Measurements from ENCODE around the gene INS. TPM values are rescaled to one million over a fixed set of nuclear protein-coding genes. Genes with fewer than 3 reads are reported as not detected.
A peak's percentile ranks its signal among the peaks of the same experiment; 100 is the strongest.

INS gene
- total and polyA plus RNA-seq, 2 of the 4 experiments (the other 2 are of a cell fraction) = not detected

- ChIA-PET POLR2A (ENCODE audit: unreplicated experiment) (interaction anchor here (0.6 kb wide), 1 partner anchor 101 kb away, joined by 15 read pairs; no protein-coding TSS in a partner anchor), CTCF (interaction anchor here (0.6 kb wide), 1 partner anchor 10 kb away, joined by 5 read pairs; no protein-coding TSS in a partner anchor)
- peak overlapping the region; percentile 49 for H3K9ac ChIP-seq (ENCODE audit: low read depth, low read length)
- peak overlapping the region; percentile 40; the same call in 1 of the 2 replicates for H2BK120ac ChIP-seq (ENCODE audit: low read depth, low read length)
- H3K4me1 ChIP-seq (ENCODE audit: control insufficient read depth, insufficient read depth, low read length) = peaks cover 2% of the 10 kb centered on the region
- no peaks in the 10 kb centered on the region for H3K9me1 ChIP-seq (ENCODE audit: insufficient read depth, low read length)
- H2BK20ac ChIP-seq (ENCODE audit: low read depth, low read length) = no peak overlapping the region
- no peak overlapping the region for H4K91ac ChIP-seq (ENCODE audit: insufficient read depth, low read depth, low read length)
- in situ Hi-C loops (cut with MboI; ENCODE audit: low sequenced_read_pairs) = no loop called here
- no peak for DNase-seq
- no peak overlapping the region for H2BK15ac ChIP-seq (ENCODE audit: low read depth, low read length)
- peak overlapping the region; percentile 44 for H3K4me3 ChIP-seq (ENCODE audit: insufficient read depth, low read depth, low read length)
- intact Hi-C loops (cut with micrococcal nuclease) = loop anchor here (5.0 kb wide), 1 partner anchor 41 kb away; no protein-coding TSS in a partner anchor
- no peak overlapping the region for H2BK5ac ChIP-seq (ENCODE audit: low read depth, low read length, poor library complexity, severe bottlenecking)
- no peak overlapping the region for H3K27ac ChIP-seq (ENCODE audit: insufficient read depth, low read length)
- peaks cover 72% of the 10 kb centered on the region for H3K27me3 ChIP-seq (ENCODE audit: control insufficient read depth, insufficient read depth, low read length)
- no peak overlapping the region for H3K56ac ChIP-seq (ENCODE audit: extremely low read depth, insufficient read depth, low read length)
- H3K79me1 ChIP-seq (ENCODE audit: low read depth in 1 of 2, low read length in 2 of 2) = peaks cover 0 to 4% of the 10 kb centered on the region in 2 experiments; a peak in 1 of 4 replicates
- H2AFZ ChIP-seq (replicated peaks; ENCODE audit: low read length, poor library complexity) = peak overlapping the region; percentile 80
- H3K18ac ChIP-seq (ENCODE audit: low read depth, low read length) = no peak overlapping the region
- no peak overlapping the region for H4K5ac ChIP-seq (ENCODE audit: low read depth, low read length)
- no TSS peak for BruUV-seq (replicated peaks)
- peak overlapping the region in 1 of 2 experiments; percentile 52; a peak in 1 of 4 replicates for H4K8ac ChIP-seq (ENCODE audit: low read depth in 2 of 2, low read length in 2 of 2)
- no peak overlapping the region for H2AK9ac ChIP-seq (replicated peaks; ENCODE audit: low read depth, low read length, poor library complexity)
- H3K9me3 ChIP-seq (ENCODE audit: control insufficient read depth, insufficient read depth, low read length) = no peaks in the 10 kb centered on the region
- TF ChIP-seq CTCF (conservative IDR thresholded peaks at IDR 0.05; ENCODE audit: low read depth, low read length) (no peak), RFX5 (IDR thresholded peaks at IDR 0.05; ENCODE audit: low read depth, low read length) (no peak), POLR2A (IDR thresholded peaks at IDR 0.05; ENCODE audit: low read depth, low read length) (no peak), RCOR1 (IDR thresholded peaks at IDR 0.05; ENCODE audit: insufficient replicate concordance, low read length) (no peak), USF2 (IDR thresholded peaks at IDR 0.05; ENCODE audit: low read depth, low read length) (no peak), MAFK (IDR thresholded peaks at IDR 0.05; ENCODE audit: low read depth, low read length) (no peak), MAZ (IDR thresholded peaks at IDR 0.05; ENCODE audit: borderline replicate concordance, low read depth, low read length) (no peak), FOS (IDR thresholded peaks at IDR 0.05; ENCODE audit: low read depth, low read length) (no peak), MXI1 (IDR thresholded peaks at IDR 0.05; ENCODE audit: borderline replicate concordance, low read depth, low read length) (no peak), CHD1 (IDR thresholded peaks at IDR 0.05; ENCODE audit: low read depth, low read length) (no peak), BHLHE40 (IDR thresholded peaks at IDR 0.05; ENCODE audit: low read depth, low read length) (no peak), CEBPB (IDR thresholded peaks at IDR 0.05; ENCODE audit: low read depth, low read length) (no peak), SMC3 (IDR thresholded peaks at IDR 0.05; ENCODE audit: low read depth, low read length) (no peak), RAD21 (IDR thresholded peaks at IDR 0.05; ENCODE audit: low read length) (no peak), ELK1 (IDR thresholded peaks at IDR 0.05; ENCODE audit: borderline replicate concordance, low read depth, low read length) (no peak), NFE2L2 (IDR thresholded peaks at IDR 0.05; ENCODE audit: low read depth, low read length) (no peak)
- no peak overlapping the region for H3K14ac ChIP-seq (replicated peaks; ENCODE audit: low read depth, low read length)
- peaks cover 33% of the 10 kb centered on the region for H4K20me1 ChIP-seq (ENCODE audit: insufficient read depth, low read length)
- 0 out of 2 replicates have a peak, but pooled peaks have one; percentile 3 for ATAC-seq (ENCODE audit: low read depth)
- H3K4ac ChIP-seq (ENCODE audit: low read depth, low read length) = peak overlapping the region; percentile 77; the same call in 1 of the 2 replicates
- 1% methylated on average over 17 of the region's 44 CpGs; no CpG with 5 or more reads in 1 of the 2 experiments for WGBS, 2 experiments (ENCODE audit: extremely low coverage in 2 of 2, insufficient read length in 1 of 2)
- H3K4me2 ChIP-seq (ENCODE audit: low read depth, low read length) = peak overlapping the region; percentile 60; the same call in 1 of the 2 replicates
- no peak overlapping the region for H3K23ac ChIP-seq (ENCODE audit: low read depth, low read length)
- dilution Hi-C loops (cut with HindIII; ENCODE audit: low sequenced_read_pairs, unreplicated experiment) = no loop called here
- no peaks in the 10 kb centered on the region for H3K36me3 ChIP-seq (ENCODE audit: control insufficient read depth, insufficient read depth, low read length)
- H2AK5ac ChIP-seq (ENCODE audit: low read depth, low read length) = no peak overlapping the region
Observed at GRCh38 chr11:2138068-2138430, 23.0 kb downstream of the INS start.

Measured in IMR-90 (cell line).